Neuron (in vitro differentiated cells): ENCODE measurements around the gene MBNL1.
"Not testable (repeated sequence)": the region's sequence is repeated elsewhere in the genome, so short reads cannot be mapped to it uniquely, and the experiment has no call there.

Experiments
- H2AFZ ChIP-seq: one replicate; pipeline ENCODE4 v1.6.1; 2013; ENCODE audit warnings: low read depth, mild to moderate bottlenecking, inconsistent platforms, low read length, moderate library complexity
- H3K27me3 ChIP-seq: one replicate; pipeline ENCODE4 v1.6.1; 2013; ENCODE audit warnings: low read length; ENCODE audit not compliant: insufficient read depth
- H3K36me3 ChIP-seq: one replicate; pipeline ENCODE4 v1.6.1; 2013; ENCODE audit warnings: low read length; ENCODE audit not compliant: insufficient read depth
- H3K4me1 ChIP-seq: one replicate; pipeline ENCODE4 v1.6.1; 2013; ENCODE audit warnings: low read length; ENCODE audit not compliant: insufficient read depth
- H3K4me3 ChIP-seq: 2 replicates; pipeline ENCODE4 v1.5.1; 2013; ENCODE audit warnings: mild to moderate bottlenecking, low read length, moderate library complexity
- H3K9me3 ChIP-seq: one replicate; pipeline ENCODE4 v1.6.1; 2013; ENCODE audit warnings: low read length

Gene MBNL1

DNA sequence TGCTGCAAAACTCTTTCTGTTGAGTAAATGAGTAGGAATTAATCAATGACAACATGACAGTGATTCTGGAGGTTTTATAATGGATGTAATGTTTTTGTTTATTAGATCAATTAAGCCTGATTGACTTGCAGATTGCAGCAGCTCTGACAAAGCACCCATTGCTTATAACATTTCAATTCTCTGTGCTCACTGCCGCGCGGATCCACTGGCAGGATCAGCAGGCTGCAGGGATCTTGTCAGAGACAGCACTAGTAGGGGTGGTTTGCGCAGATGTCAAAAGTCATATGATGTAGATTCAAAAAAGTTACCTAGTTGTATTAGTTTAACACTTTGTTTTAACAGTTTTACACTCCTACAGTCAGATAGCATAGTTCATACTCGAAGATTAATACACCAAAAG, 93.4 kb downstream of the MBNL1 start:
- no peak overlapping the region for H3K4me3 ChIP-seq
- H3K27me3 ChIP-seq: no peaks in the 10 kb centered on the region
- no peak overlapping the region for H2AFZ ChIP-seq
- H3K36me3 ChIP-seq: no peaks in the 10 kb centered on the region
- H3K9me3 ChIP-seq: no peaks in the 10 kb centered on the region
- no peaks in the 10 kb centered on the region for H3K4me1 ChIP-seq

DNA sequence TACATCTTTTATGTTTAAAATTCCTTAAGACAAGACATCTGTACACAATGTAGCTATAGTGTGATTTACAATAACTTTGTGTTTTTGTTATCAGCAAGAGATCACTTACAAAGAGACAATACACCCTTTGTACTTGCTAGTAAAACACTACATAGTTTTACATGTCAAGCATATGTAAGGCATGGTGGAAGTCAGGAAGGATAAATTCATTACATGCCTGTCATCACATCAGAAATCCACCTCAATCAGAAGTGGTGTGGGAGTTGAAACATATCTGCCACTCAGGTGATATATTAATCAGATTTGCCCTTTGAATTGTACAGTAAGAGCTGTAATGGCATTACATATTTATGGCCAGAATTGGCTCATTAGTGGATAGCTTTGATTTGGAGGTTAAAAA, 95.5 kb downstream of the MBNL1 start:
- H3K4me3 ChIP-seq: no peak overlapping the region
- no peaks in the 10 kb centered on the region for H3K9me3 ChIP-seq
- H3K4me1 ChIP-seq: no peaks in the 10 kb centered on the region
- H2AFZ ChIP-seq: no peak overlapping the region
- H3K36me3 ChIP-seq: no peaks in the 10 kb centered on the region
- H3K27me3 ChIP-seq: no peaks in the 10 kb centered on the region

DNA sequence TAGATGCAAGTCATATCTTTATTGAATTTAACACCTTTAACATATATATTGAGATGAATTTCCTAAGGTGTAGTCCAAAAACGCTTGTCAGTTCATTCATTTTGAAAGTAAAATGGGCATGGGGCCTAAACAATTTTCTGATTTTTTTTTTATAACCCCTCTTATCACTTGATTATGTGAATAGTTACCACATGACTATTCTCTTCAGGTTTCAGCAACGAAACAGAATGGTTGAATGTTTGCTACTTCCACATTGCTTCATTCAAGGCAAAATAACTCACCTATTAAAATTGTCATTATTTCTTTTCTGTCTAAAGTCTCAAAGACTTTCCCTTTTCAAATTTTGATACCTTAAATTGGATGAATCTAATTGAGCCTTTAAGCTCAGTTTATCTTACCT, 96.4 kb downstream of the MBNL1 start:
- no peaks in the 10 kb centered on the region for H3K27me3 ChIP-seq
- no peaks in the 10 kb centered on the region for H3K9me3 ChIP-seq
- H3K4me1 ChIP-seq: no peaks in the 10 kb centered on the region
- no peak overlapping the region for H3K4me3 ChIP-seq
- no peak overlapping the region for H2AFZ ChIP-seq
- no peaks in the 10 kb centered on the region for H3K36me3 ChIP-seq

DNA sequence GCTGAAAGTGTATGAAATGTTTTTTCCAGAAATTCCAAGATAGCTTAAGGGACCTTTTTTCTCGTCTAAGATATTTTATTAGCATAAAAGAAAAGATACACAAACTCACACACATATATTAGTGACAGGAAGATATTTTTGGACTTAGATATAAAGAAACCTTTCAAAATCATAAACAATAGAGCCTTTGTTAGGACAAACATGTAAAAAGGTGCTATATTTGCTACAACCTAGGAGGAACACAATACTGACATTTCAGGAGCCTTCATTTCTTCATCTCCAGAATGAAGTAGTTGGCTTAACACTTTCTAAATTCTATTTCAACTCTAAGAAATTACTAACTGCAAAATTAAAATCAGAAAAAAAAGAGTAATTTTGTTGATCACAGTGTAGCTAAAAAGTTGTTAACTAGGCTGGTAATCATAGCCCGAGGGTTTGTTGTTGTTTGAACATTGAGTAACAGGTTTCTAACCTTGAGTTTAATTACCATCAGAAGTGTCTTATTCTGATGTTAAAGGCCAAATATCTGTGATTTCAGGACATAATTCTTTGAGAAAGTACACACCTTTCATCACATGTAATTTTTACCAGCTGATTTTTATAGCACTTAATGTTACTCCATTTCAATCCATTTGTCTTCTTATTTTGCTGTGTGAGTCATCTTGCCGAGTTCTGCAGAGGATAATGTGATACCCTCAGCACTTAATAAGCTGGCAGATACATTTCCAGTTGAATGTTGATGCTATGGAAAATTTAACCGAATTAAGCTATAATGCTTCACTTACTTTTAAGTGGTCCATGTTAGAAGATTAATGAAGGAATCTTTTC, 97.3 kb downstream of the MBNL1 start:
- Histone ChIP-seq H3K9me3 (no peaks in the 10 kb centered on the region), H3K36me3 (no peaks in the 10 kb centered on the region), H2AFZ (no peak overlapping the region), H3K4me1 (no peaks in the 10 kb centered on the region), H3K4me3 (no peak overlapping the region), H3K27me3 (no peaks in the 10 kb centered on the region)

DNA sequence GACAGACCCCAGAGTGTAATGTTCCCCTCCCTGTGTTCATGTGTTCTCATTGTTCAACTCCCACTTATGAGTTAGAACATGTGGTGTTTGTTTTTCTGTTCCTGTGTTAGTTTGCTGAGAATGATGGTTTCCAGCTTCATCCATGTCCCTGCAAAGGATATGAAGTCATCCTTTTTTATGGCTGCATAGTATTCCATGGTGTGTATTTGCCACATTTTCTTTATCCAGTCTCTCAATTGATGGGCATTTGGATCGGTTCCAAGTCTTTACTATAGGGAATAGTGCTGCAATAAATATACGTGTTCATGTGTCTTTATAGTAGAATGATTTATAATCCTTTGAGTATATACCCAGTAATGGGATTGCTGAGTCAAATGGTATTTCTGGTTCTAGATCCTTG, 98.5 kb downstream of the MBNL1 start:
- H3K27me3 ChIP-seq, H3K4me3 ChIP-seq, H3K36me3 ChIP-seq, H3K9me3 ChIP-seq, H3K4me1 ChIP-seq, H2AFZ ChIP-seq: not testable (repeated sequence)

DNA sequence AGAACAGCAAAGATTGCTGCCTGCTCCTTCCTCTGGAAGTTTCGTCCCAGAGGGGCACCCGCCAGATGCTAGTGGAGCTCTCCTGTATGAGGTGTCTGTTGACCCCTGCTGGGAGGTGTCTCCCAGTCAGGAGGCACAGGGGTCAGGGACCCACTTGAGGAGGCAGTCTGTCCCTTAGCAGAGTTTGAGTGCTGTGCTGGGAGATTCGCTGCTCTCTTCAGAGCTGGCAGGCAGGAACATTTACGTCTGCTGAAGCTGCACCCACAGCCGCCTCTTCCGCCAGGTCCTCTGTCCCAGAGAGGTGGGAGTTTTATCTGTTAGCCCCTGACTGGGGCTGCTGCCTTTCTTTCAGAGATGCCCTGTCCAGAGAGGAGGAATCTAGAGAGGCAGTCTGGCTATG, 103.9 kb downstream of the MBNL1 start:
- H3K4me1 ChIP-seq, H3K36me3 ChIP-seq, H3K27me3 ChIP-seq, H2AFZ ChIP-seq, H3K9me3 ChIP-seq, H3K4me3 ChIP-seq: not testable (repeated sequence)

DNA sequence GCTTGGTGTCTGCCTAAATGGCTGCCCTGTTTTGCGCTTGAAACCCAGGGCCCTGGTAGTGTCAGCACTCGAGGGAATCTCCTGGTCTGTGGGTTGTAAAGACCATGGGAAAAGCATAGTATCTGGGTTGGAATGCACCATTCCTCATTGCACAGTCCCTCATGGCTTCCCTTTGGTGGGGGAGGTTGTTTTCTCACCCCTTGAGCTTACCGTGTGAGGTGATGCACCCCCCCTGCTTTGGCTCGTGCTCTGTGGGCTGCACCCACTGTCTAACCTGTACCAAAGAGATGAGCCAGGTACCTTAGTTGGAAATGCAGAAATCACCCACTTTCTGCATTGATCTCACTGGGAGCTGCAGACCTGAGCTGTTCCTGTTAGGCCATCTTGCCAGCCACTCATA, 104.7 kb downstream of the MBNL1 start:
- Histone ChIP-seq H3K4me3 (no peak overlapping the region), H3K9me3 (peaks cover 3% of the 10 kb centered on the region), H3K27me3 (no peaks in the 10 kb centered on the region), H3K4me1 (no peaks in the 10 kb centered on the region), H3K36me3 (no peaks in the 10 kb centered on the region), H2AFZ (no peak overlapping the region)

DNA sequence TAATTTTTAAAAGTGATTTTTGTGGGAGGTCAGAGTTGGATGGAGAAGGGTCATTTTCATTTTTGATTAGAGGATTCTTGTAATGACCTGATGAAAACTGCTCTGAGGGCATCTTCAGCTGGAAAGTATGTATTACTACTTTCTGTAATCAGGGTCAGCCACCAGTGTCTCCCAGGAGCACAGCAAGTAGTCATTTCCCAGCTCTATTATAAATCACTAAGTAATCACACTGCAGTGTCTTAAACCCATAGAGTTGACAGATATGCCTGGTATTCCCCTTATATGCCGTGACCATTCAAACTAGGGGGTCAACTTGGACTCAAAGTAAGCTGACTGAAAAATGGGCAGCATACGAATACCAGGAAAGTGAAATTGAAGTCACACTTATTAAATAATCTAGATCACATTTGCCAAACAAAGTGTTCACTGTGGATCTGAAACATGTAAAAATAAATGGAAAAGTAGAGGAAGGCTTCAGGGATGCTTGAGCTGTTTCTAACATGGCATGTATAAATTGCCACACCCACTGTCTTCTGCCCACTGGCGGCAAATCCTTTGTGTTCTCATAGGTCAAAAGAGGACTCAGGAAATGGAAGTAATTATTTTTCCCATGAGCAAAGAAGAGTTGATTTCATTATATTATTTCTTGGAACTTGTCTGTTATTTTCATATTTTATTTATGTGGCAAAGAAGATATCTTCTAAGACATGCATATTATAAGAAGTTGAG, 105.7 kb downstream of the MBNL1 start:
- Histone ChIP-seq H3K4me3 (no peak overlapping the region), H3K27me3 (no peaks in the 10 kb centered on the region), H2AFZ (no peak overlapping the region), H3K9me3 (peaks cover 3% of the 10 kb centered on the region), H3K36me3 (no peaks in the 10 kb centered on the region), H3K4me1 (no peaks in the 10 kb centered on the region)

DNA sequence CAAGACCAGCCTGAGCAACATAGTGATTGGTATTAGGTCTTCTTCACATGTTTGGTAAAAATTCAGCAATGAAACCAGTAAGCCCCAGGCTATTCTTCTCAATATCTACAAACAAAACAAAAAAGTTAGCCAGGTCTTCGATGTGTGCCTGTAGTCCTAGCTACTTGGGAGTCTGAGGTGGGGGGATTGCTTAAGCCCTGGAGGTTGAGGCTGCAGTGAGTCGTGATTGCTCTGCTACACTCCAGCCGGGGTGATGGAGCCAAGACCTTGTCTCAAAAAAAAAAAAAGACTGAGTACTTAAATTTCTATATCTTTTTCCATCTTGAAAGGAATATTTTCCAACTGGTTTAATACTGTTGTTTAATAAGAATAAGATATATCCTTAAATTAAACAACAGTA, 106.8 kb downstream of the MBNL1 start:
- Histone ChIP-seq H3K4me3 (no peak overlapping the region), H3K4me1 (peaks cover 4% of the 10 kb centered on the region), H3K36me3 (no peaks in the 10 kb centered on the region), H2AFZ (no peak overlapping the region), H3K9me3 (peaks cover 3% of the 10 kb centered on the region), H3K27me3 (no peaks in the 10 kb centered on the region)

DNA sequence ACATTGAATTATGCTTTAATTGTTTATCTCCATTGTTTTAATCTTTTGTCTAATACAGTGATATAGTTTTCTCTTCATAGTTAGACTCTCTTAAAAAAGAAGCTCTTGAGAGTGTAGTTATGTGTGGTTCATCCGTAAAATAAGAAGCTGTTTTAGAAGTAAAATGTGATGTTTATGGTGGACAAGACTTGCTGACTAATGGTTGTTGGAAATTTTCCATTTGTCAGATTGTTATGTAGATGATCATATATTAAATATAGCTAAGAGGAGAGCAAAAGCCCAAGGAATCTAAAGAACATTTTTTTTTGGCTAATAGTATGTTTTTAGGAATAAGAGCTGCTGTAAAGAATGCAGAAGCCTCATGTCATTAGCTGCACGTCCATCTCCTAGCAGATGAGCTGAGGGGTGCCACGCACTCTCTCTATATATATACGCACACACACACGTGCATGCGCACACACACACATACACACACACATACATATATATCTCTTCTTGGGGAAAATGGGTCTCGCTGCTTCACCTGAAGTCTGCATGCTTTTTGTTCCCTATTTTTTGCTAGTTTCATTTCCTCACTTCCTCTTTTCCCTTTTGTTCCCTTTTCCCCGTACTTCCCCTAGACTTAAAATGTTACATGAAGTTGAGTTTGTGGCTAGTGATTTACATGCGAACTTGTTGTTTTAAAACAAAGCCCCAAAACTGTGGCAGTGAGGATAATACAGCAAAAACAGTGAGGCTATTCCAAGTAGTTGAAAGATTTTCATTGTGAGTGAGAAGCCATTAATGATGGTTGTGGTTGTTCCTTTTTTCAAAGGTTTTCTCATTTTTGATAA, 107.8 kb downstream of the MBNL1 start:
- H3K4me1 ChIP-seq: peaks cover 4% of the 10 kb centered on the region
- H3K27me3 ChIP-seq: no peaks in the 10 kb centered on the region
- H3K36me3 ChIP-seq: no peaks in the 10 kb centered on the region
- no peak overlapping the region for H2AFZ ChIP-seq
- peaks cover 3% of the 10 kb centered on the region for H3K9me3 ChIP-seq
- H3K4me3 ChIP-seq: no peak overlapping the region

DNA sequence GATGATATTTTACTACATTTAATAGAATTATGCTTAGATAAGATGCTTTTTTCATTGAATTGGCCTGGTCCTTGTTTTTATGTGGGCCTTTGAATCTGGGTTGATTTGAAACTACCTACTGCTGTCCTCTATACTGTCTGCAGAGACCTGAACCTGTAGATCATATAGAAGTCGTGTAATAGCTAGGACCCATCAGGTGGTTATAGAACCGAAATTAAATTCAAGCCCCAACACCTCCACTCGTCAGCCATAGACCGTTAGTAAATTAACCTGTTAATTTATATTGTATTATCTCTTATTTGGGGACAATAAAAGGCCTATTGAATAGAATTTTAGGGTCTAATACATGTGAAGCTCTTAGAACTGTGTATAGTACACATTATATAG, 108.4 kb downstream of the MBNL1 start:
- Histone ChIP-seq H3K9me3 (peaks cover 3% of the 10 kb centered on the region), H3K4me1 (peaks cover 7% of the 10 kb centered on the region), H3K36me3 (no peaks in the 10 kb centered on the region), H3K4me3 (no peak overlapping the region), H3K27me3 (no peaks in the 10 kb centered on the region), H2AFZ (no peak overlapping the region)

DNA sequence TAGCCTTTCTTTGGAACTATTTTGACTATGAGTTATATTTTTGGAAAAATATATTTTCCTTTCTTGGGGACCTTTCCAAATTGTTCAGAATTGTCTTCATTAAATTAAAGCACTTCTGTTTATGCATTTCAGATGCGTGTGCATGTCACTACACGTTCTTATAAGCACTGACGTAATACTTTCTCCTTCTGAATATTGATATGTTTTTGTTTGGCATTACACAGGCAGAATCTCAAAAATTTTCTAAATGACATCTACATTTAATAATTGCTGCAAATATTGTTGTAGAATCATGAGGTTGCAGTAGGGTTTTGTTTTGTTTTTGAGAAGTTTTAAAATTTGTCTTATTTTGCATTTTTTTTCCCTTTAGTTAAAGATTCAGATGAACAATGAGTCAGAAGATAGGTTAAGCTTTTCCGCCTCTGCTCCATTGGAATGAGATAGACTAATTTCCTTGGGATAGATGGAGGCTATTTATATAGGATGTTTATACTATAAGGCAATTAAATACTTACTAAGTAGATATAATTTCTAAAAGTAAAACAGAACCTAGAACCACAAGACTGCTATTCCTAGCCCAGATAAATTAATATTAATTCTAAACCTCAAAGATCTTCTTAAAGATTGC, 110.8 kb downstream of the MBNL1 start:
- H3K36me3 ChIP-seq: no peaks in the 10 kb centered on the region
- no peaks in the 10 kb centered on the region for H3K27me3 ChIP-seq
- H2AFZ ChIP-seq: no peak overlapping the region
- peaks cover 10% of the 10 kb centered on the region for H3K4me1 ChIP-seq
- no peak overlapping the region for H3K4me3 ChIP-seq
- H3K9me3 ChIP-seq: peaks cover 3% of the 10 kb centered on the region

DNA sequence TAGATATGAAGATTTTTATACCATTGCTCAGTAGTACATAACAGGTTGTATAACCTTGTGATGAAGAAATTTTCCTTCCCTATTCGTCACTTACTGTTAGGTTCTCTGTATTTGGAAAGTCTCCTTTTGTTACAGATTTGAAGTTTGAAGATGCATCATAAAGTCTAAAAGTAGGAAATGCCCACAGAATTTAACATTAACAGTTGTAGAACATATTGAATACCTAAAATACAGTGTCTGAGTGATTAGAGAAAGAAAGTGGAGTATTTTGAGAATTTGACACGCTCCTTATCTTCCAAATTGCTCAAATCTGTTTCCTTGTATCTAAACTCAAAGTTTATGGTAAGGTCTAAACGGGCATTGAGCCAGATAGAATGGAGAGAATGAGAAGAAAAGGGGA, 111.3 kb downstream of the MBNL1 start:
- peaks cover 3% of the 10 kb centered on the region for H3K9me3 ChIP-seq
- no peak overlapping the region for H2AFZ ChIP-seq
- H3K4me3 ChIP-seq: no peak overlapping the region
- no peaks in the 10 kb centered on the region for H3K27me3 ChIP-seq
- H3K4me1 ChIP-seq: peaks cover 10% of the 10 kb centered on the region
- H3K36me3 ChIP-seq: no peaks in the 10 kb centered on the region
